ENCODE data around the gene GRIA1.

Gene GRIA1

GRCh38 chr5:153610009-153610408, 119.5 kb downstream of the GRIA1 start:
- DNase-seq, result no peak

DNA sequence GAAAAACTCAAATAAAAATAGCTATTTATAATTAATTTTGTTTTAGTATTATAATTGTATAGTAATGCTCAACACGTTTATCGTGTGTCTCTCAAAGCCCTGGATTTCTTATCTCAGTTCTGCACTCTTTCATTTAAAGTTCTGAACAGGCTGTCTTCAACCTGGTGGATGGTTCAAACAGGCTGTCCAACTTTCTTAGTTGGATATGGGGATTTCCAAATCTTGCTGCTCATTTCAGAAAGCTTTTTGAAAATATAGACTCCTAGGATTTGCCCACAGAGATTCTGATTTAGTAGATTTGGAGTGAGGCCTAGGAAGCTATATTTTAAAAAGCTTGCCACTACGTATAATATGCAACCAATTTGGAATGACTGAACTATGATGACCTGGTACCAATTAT, 120.3 kb downstream of the GRIA1 start:
- DNase-seq, result no peak

DNA sequence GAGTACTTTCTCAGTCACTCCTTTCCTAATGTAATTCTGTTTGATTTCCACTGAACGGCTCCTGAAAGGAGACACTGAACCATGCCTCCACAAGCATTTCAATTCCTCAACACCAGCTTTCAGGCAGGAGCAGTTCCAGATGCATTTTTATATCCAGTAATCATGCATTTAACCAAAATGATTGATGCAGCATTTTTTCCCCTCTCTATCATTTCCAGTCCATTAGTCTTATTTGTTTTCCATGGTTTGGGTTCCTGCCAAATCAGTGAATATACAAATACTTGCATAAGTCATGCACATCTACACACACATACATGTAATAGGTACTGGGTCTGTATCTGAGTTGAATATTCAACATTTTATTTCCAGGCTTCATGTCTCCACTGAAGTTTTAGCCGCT, 122.7 kb downstream of the GRIA1 start:
- no peak for DNase-seq

DNA sequence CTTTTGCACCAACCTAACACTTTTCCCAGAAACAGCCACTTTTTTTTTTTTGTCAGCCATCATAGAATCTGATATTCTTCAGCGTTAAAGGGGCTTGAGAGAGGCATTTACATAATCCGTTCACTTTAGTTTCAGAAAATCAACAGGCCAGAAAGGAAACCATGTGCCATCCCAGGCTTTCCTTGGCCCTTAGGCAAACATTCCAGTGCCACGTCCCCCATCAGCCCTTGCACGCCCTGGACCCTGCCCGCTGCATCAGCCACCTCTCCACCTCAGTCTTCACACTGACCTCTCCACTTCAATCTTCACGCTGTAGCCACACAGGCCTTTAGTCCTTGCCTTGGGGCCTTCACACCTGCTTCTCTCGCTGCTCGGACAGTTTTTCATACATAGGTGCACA, 123.2 kb downstream of the GRIA1 start:
- DNase-seq, result no peak

- DNase-seq, result no peak
Observed at GRCh38 chr5:153617190-153617589, 126.7 kb downstream of the GRIA1 start.

DNA sequence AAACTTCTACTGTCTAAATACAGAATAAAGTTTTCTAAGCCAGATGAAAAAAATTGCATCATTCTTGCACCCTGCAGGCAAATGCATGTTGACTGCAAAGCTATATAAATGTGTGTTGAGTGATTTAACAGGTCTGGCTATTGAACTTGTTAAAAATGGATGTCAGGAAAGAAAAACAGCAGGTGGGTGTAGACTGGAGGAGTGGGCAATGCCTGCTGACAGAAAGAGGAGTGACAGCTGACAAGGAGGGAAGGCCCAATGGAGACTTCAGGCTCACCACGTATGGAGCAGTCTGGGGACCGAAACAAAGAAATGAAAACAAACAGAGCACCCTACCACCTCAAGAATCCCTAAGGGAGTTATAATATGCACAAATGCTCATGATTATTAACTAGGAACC, 127.8 kb downstream of the GRIA1 start:
- no peak for DNase-seq

DNA sequence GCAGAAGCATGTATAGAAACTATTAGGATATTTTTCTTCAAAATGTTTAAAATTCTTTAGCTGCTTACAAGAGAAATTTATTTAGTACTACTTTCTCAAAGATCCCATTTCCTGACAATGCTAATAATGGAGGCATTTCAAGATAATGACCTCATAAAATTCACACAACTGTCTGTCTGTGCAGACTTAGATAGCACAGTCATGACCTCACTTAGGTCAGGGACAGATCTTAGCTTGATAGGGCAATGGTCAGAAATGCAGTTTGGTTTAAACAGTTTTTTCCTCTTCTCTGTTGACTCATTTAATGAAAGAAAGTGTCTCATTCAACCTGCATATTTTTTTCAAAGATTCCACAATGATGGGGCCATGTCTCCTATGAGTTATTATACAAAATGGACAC, 128.4 kb downstream of the GRIA1 start:
- DNase-seq, result no peak

- no peak for DNase-seq
Observed at GRCh38 chr5:153619771-153620170, 129.3 kb downstream of the GRIA1 start.

GRCh38 chr5:153623124-153623523, 132.7 kb downstream of the GRIA1 start:
- DNase-seq, result no peak

DNA sequence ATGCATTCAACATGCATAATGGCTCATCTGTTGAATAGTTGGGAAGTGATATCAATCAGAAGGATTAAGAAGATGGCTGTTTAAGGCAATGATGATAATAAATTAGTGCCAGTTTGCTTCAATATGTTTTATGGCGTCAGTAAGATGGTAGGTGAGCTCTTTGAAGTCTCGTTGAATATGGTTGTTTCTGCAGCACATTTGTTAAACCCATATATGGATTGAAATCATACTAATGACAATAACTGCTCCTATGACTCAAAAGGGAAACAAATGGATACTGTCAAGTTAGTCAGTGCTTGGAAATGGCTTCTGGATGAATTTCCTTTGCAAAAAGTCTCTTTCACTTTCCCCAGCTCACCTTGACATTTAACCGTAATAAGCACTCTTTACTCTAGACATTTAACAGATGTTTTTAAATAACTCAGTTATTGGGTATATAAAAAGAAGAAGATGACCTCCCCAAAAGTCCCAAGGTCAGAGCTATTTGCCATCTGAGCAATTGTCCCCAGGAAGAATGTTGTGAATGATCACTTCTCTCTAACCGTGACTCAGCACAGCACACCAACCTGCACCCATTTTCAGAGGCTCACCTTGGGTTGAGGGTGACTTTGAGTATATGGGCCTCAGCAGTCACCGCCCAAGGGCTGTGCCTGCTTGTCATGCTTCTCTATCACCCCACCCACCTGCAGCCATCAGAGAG, 133.4 kb downstream of the GRIA1 start:
- DNase-seq, result no peak

DNA sequence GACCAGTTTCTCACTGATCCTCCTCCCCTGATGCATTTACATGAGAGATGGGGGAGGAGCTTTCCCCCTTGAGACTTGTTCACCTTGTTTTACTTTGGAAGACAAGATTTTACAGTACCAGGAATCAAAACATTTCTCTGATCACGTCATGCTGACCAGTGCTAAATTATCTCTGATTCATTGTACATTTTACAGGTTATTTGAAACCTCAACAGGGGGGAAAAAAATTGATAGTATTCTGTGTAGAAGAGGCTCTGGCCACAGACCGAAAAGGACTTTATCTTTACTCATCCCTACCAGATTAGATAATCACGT, 133.9 kb downstream of the GRIA1 start:
- DNase-seq, result no peak

DNA sequence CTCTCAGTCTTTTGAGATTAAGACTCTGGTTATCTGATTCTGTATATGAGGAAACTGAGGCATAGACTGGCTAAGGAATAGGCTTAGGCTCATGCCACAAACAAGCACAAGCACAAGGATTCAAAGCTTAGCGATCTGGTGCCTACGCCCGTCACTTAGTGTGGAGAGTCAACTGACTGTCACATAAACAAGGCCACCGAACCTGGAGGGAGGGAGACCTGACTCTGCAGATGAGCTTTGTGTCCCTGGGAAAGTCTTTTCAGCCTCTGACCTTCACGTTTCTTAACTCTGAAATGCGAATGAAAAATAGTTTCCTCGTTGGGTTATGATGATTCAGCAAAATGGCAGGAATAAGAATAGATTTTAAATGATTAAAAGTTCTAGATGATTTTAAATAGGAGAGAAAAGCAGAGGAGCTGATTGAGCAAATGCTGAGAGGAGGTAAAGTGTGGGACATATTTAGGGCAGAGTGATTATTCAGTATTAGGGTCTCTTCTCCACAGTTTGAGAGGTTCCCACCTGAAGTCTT, 135.4 kb downstream of the GRIA1 start:
- DNase-seq, result no peak

DNA sequence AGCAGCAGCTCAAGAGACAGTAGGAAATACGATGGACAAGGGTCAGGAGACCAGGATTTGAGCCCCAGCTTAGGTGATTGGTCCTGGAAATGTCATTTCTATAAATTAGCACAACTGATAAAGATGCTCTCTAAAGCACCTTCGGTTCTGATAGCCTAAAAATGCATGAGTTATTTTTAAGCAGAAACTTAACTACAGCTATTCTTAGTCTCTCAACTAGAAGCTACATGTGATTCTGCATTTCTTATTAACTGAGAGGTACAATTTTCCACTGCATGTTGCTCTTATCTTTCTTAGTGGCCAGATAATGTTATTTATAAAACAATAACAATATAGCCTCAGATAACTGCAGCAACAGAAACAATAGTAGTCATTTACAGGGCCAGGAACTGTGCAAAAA, 136.4 kb downstream of the GRIA1 start:
- no peak for DNase-seq

- DNase-seq, result peak in 33 of 56 donors; percentile 2 to 60 (median 24)
Observed at GRCh38 chr5:153629027-153629895, 138.8 kb downstream of the GRIA1 start.

GRCh38 chr5:153630546-153630945, 140.1 kb downstream of the GRIA1 start:
- DNase-seq, result no peak

DNA sequence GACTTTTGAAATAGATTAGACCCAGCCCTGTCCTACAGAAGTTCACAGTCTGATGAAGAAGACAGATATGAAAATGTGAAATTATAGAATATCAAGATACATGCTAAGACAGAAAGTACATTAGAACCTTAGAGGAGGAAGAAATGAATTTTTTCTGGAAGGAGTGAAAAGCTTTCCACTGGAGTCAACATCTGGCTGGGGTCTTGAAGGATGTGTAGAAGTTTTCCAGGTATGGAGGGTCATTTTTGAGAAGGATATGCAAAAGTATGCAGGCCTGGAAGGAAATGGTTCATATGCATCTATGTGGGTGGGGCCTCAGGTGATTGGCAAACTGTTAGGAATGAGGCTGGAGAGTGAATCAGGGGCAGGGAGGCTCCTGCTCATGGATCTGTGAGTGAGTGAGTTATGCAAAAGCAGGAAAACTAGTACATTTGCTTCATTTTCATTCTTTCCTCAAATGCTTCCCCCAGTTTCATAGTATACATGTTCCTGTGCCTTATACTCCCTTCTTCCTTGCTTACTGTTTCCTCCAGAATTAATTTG, 142.3 kb downstream of the GRIA1 start:
- DNase-seq, result no peak

DNA sequence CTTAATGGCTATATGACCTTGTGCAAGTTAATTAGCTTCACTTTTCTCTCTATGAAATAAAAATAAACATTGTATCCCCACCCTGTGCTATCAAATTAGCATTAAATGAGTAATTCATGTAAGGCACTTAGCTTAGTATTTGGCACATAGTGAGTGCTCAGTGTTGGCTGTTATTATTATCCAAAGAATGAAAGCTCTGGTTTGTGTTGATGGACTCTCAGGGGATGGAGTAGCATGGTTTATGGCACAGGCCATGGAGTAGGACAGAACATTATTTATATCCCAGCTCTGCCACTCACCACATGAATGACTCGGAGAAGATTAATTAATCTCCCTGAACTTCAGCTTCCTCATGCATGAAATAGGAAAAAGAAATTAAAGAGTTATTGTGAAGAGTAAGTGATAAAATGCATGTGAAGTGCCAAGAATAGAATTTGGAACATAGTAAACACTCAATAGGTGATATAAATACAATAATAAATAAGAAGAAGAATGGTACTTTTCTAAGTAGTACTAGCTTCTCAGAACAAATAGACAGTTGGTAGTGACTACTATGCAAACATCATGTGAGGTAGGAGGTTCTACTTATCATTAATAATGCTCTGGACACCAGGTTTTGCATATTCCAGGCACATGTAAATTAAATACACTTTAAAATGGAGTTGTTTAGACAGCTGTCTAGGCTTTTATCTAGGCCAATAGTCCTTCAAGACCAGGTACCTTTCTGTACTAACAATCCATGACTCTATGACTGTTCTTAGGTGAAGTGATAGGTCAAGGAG, 146.4 kb downstream of the GRIA1 start:
- no peak for DNase-seq

DNA sequence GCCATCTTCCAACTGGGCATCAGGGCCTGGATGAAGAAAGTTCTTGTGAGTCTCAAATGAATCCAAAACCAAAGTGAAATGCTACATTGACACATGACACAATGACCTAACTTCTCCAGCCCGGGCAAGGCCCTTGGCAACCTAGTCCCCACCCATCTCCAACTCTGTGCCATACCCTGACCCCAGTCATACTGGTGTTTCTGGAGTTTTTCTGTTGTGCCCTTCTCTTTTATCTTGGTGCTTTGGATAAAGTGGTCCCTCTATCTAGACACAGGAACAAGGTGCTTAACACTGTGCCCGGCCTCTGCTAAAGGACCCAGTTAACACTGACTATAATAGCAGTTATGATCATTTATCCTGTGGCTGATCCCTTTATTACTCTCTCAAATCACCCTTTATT, 149.8 kb downstream of the GRIA1 start:
- DNase-seq, result no peak

DNA sequence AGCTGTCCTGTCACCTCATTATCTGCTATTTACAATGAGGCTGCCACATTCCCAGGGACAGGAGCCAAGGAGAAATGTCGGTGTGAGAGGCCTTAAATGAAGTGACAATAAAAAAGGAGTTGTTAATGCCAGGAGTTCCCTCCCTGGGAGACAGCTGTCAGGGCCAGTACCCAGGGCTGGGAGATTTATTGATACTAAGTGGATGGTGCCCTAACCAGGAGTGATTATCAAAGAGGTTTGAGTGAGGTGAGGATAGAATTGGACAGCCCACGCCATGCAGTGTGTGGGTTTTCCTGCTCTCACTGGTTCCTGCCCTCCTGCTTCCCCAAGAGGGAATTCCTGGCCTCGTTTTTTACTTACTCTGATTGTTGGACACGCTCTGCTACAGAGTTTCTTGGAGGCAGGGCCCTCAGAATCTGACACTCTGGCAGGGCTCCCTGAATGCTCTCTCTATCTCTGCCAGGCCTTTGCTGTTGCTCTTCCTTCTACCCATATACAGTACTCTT, 150.8 kb downstream of the GRIA1 start:
- no peak for DNase-seq

GRCh38 chr5:153654504-153655200, 164.2 kb downstream of the GRIA1 start:
- DNase-seq, result no peak

GRCh38 chr5:153655201-153655510, 164.7 kb downstream of the GRIA1 start:
- no peak for DNase-seq
